Stimulated activated memory B cell treated with anti-CD40 and anti-IgM and Interleukin-4, amounts not matched to agents 10 μg/mL and 1 μg/mL and 100 μg/mL, for 72 hours (primary cell): Measurements from ENCODE around the gene SCARB1.
"Not testable (repeated sequence)": the region's sequence is repeated elsewhere in the genome, so short reads cannot be mapped to it uniquely, and the experiment has no call there.

Experiments
- ATAC-seq: fragments of 150-1000 bp; cut with Tn5 transposase; 2 replicates; pipeline ENCODE4 v1.10.0; 2021
- H3K27ac Mint-ChIP-seq: one replicate; pipeline ENCODE4 v1.8.0; 2022; ENCODE audit warnings: mild to moderate bottlenecking, mixed read lengths
- H3K27me3 Mint-ChIP-seq: one replicate; pipeline ENCODE4 v1.8.0; 2022; ENCODE audit warnings: mixed read lengths
- H3K36me3 Mint-ChIP-seq: one replicate; pipeline ENCODE4 v1.8.0; 2022; ENCODE audit warnings: mixed read lengths
- H3K4me1 Mint-ChIP-seq: one replicate; pipeline ENCODE4 v1.8.0; 2022; ENCODE audit warnings: mixed read lengths
- H3K4me3 Mint-ChIP-seq: one replicate; pipeline ENCODE4 v1.8.0; 2022; ENCODE audit warnings: mild to moderate bottlenecking, moderate library complexity, mixed read lengths
- H3K9me3 Mint-ChIP-seq: one replicate; pipeline ENCODE4 v1.8.0; 2022; ENCODE audit warnings: mixed read lengths

Gene SCARB1

GRCh38 chr12:124863416-124864325 lies at the start of gene SCARB1:
Gene SCARB1, minus strand, starts transcription at chr12:124863864. Its CDS starts 144 bp downstream, at chr12:124863720.
- H3K36me3 Mint-ChIP-seq: peaks cover 6% of the 10 kb centered on the region
- H3K27ac Mint-ChIP-seq: peak within 1 kb of the TSS; percentile 99
- no peaks in the 10 kb centered on the region for H3K9me3 Mint-ChIP-seq

GRCh38 chr12:124912529-124913287 lies 49.0 kb upstream of the SCARB1 start:
- Mint-ChIP-seq H3K4me3 (peak overlapping the region; percentile 100), H3K4me1 (peaks cover 77% of the 10 kb centered on the region), H3K36me3 (peaks cover 44% of the 10 kb centered on the region), H3K27ac (peak overlapping the region; percentile 100)
- ATAC-seq, H3K9me3 Mint-ChIP-seq, H3K27me3 Mint-ChIP-seq: not testable (repeated sequence)

More at GRCh38 chr12:124863416-124864325, at the start of gene SCARB1:
- Mint-ChIP-seq H3K27me3 (no peaks in the 10 kb centered on the region), H3K4me1 (peaks cover 42% of the 10 kb centered on the region), H3K4me3 (peak within 1 kb of the TSS; percentile 89)
- ATAC-seq: peak; percentile 90

- not testable (repeated sequence) for H3K9me3 Mint-ChIP-seq, ATAC-seq, H3K27me3 Mint-ChIP-seq
- Mint-ChIP-seq H3K4me1 (peaks cover 69% of the 10 kb centered on the region), H3K4me3 (peak overlapping the region; percentile 69), H3K27ac (peak overlapping the region; percentile 66), H3K36me3 (peaks cover 44% of the 10 kb centered on the region)
These were observed 47.9 kb upstream of the SCARB1 start for GRCh38 chr12:124911521-124911920.

- peaks cover 44% of the 10 kb centered on the region for H3K36me3 Mint-ChIP-seq
- no peaks in the 10 kb centered on the region for H3K9me3 Mint-ChIP-seq
- H3K27ac Mint-ChIP-seq: peak overlapping the region; percentile 66
- H3K4me3 Mint-ChIP-seq: peak overlapping the region; percentile 69
- ATAC-seq: no peak
- H3K27me3 Mint-ChIP-seq: no peaks in the 10 kb centered on the region
- peaks cover 69% of the 10 kb centered on the region for H3K4me1 Mint-ChIP-seq
These were observed 47.2 kb upstream of the SCARB1 start for GRCh38 chr12:124910561-124911478.

- Mint-ChIP-seq H3K27ac (peak overlapping the region; percentile 24), H3K27me3 (no peaks in the 10 kb centered on the region), H3K4me1 (peaks cover 63% of the 10 kb centered on the region), H3K9me3 (no peaks in the 10 kb centered on the region), H3K36me3 (peaks cover 44% of the 10 kb centered on the region), H3K4me3 (no peak overlapping the region)
- no peak for ATAC-seq
These were observed 46.3 kb upstream of the SCARB1 start for GRCh38 chr12:124909831-124910560.

GRCh38 chr12:124906606-124907261 lies 43.1 kb upstream of the SCARB1 start:
- Mint-ChIP-seq H3K36me3 (peaks cover 19% of the 10 kb centered on the region), H3K4me3 (no peak overlapping the region), H3K27me3 (no peaks in the 10 kb centered on the region), H3K27ac (no peak overlapping the region), H3K9me3 (no peaks in the 10 kb centered on the region), H3K4me1 (peaks cover 56% of the 10 kb centered on the region)
- ATAC-seq: peak; percentile 90

- H3K36me3 Mint-ChIP-seq: no peaks in the 10 kb centered on the region
- H3K9me3 Mint-ChIP-seq: no peaks in the 10 kb centered on the region
- H3K4me1 Mint-ChIP-seq: peaks cover 48% of the 10 kb centered on the region
- no peak overlapping the region for H3K4me3 Mint-ChIP-seq
- no peaks in the 10 kb centered on the region for H3K27me3 Mint-ChIP-seq
- no peak for ATAC-seq
- H3K27ac Mint-ChIP-seq: no peak overlapping the region
These were observed 40.8 kb upstream of the SCARB1 start for GRCh38 chr12:124904306-124905098.

- H3K9me3 Mint-ChIP-seq: no peaks in the 10 kb centered on the region
- H3K4me1 Mint-ChIP-seq: peaks cover 61% of the 10 kb centered on the region
- no peaks in the 10 kb centered on the region for H3K27me3 Mint-ChIP-seq
- no peak for ATAC-seq
- H3K36me3 Mint-ChIP-seq: no peaks in the 10 kb centered on the region
- H3K4me3 Mint-ChIP-seq: no peak overlapping the region
- no peak overlapping the region for H3K27ac Mint-ChIP-seq
These were observed 39.3 kb upstream of the SCARB1 start for GRCh38 chr12:124902916-124903315.

- Mint-ChIP-seq H3K27ac (peak overlapping the region; percentile 40), H3K4me1 (peaks cover 54% of the 10 kb centered on the region), H3K9me3 (no peaks in the 10 kb centered on the region), H3K36me3 (no peaks in the 10 kb centered on the region), H3K27me3 (no peaks in the 10 kb centered on the region), H3K4me3 (no peak overlapping the region)
- no peak for ATAC-seq
These were observed 37.3 kb upstream of the SCARB1 start for GRCh38 chr12:124901003-124901402.

- not testable (repeated sequence) for H3K27me3 Mint-ChIP-seq, H3K27ac Mint-ChIP-seq, H3K36me3 Mint-ChIP-seq, ATAC-seq, H3K9me3 Mint-ChIP-seq, H3K4me3 Mint-ChIP-seq
- H3K4me1 Mint-ChIP-seq: peaks cover 50% of the 10 kb centered on the region
These were observed 36.7 kb upstream of the SCARB1 start for GRCh38 chr12:124900345-124900795.

GRCh38 chr12:124898923-124899294 lies 35.2 kb upstream of the SCARB1 start:
- Mint-ChIP-seq H3K27ac (no peak overlapping the region), H3K9me3 (no peaks in the 10 kb centered on the region), H3K27me3 (no peaks in the 10 kb centered on the region), H3K36me3 (no peaks in the 10 kb centered on the region), H3K4me1 (peaks cover 43% of the 10 kb centered on the region), H3K4me3 (no peak overlapping the region)
- no peak for ATAC-seq

GRCh38 chr12:124898200-124898922 lies 34.7 kb upstream of the SCARB1 start:
- Mint-ChIP-seq H3K27me3 (no peaks in the 10 kb centered on the region), H3K27ac (peak overlapping the region; percentile 18), H3K9me3 (no peaks in the 10 kb centered on the region), H3K4me3 (peak overlapping the region; percentile 62), H3K4me1 (peaks cover 48% of the 10 kb centered on the region), H3K36me3 (no peaks in the 10 kb centered on the region)
- peak; percentile 80 for ATAC-seq

- no peak overlapping the region for H3K4me3 Mint-ChIP-seq
- H3K27ac Mint-ChIP-seq: peak overlapping the region; percentile 12
- no peak for ATAC-seq
- H3K4me1 Mint-ChIP-seq: peaks cover 35% of the 10 kb centered on the region
- no peaks in the 10 kb centered on the region for H3K36me3 Mint-ChIP-seq
- no peaks in the 10 kb centered on the region for H3K27me3 Mint-ChIP-seq
- H3K9me3 Mint-ChIP-seq: no peaks in the 10 kb centered on the region
These were observed 32.8 kb upstream of the SCARB1 start for GRCh38 chr12:124896461-124896860.
